Fibroblast of peridontal ligament (primary cell): ENCODE results near the gene FAT3.

Experiments
- DNase-seq: peaks from one replicate; pipeline ENCODE4 v3.0.0-alpha.2; 2010; ENCODE audit errors: extremely low read depth

The FAT3 gene

GRCh38 chr11:92224407-92225124 lies at the start of gene FAT3:
FAT3 (plus strand) TSS chr11:92224818; CDS start chr11:92352113, 127,295 bp downstream.
- peak; percentile 8 for DNase-seq

GRCh38 chr11:92179017-92179670 lies 45.5 kb upstream of the FAT3 start:
- DNase-seq, result no peak

- no peak for DNase-seq
These were observed 44.4 kb upstream of the FAT3 start for GRCh38 chr11:92180226-92180625.

GRCh38 chr11:92180664-92181251 lies 43.9 kb upstream of the FAT3 start:
- peak; percentile 34 for DNase-seq

GRCh38 chr11:92190535-92191206 lies 33.9 kb upstream of the FAT3 start:
- DNase-seq, result no peak

- no peak for DNase-seq
These were observed 32.5 kb upstream of the FAT3 start for GRCh38 chr11:92192141-92192540.

GRCh38 chr11:92198268-92198667 lies 26.4 kb upstream of the FAT3 start:
- no peak for DNase-seq

- DNase-seq, result no peak
These were observed 24.6 kb upstream of the FAT3 start for GRCh38 chr11:92199991-92200390.

- no peak for DNase-seq
These were observed 19.9 kb upstream of the FAT3 start for GRCh38 chr11:92204731-92205130.

GRCh38 chr11:92206441-92206840 lies 18.2 kb upstream of the FAT3 start:
- DNase-seq, result no peak

- peak; percentile 24 for DNase-seq
These were observed 12.9 kb upstream of the FAT3 start for GRCh38 chr11:92211576-92212167.

GRCh38 chr11:92212530-92212929 lies 12.1 kb upstream of the FAT3 start:
- no peak for DNase-seq

GRCh38 chr11:92216789-92217188 lies 7.8 kb upstream of the FAT3 start:
- no peak for DNase-seq

- DNase-seq, result no peak
These were observed 5.1 kb upstream of the FAT3 start for GRCh38 chr11:92219476-92219875.

- no peak for DNase-seq
These were observed 1.9 kb upstream of the FAT3 start for GRCh38 chr11:92222701-92223100.

- no peak for DNase-seq
These were observed 588 bp upstream of the FAT3 start for GRCh38 chr11:92224054-92224406.

GRCh38 chr11:92225125-92225567 lies 528 bp downstream of the FAT3 start:
- DNase-seq, result peak; percentile 4

GRCh38 chr11:92225568-92226330 lies 1.1 kb downstream of the FAT3 start:
- DNase-seq, result peak; percentile 2

- DNase-seq, result no peak
These were observed 2.0 kb downstream of the FAT3 start for GRCh38 chr11:92226331-92227229.

GRCh38 chr11:92227230-92227814 lies 2.7 kb downstream of the FAT3 start:
- DNase-seq, result no peak
